ENCODE measurements around the gene VEGFA. TPM values are rescaled to one million over a fixed set of nuclear protein-coding genes. Genes with fewer than 3 reads are reported as not detected.

Gene VEGFA
- polyA plus RNA-seq, 2 of the 4 experiments (the other 2 are of a cell fraction): 35.8 to 83.7 TPM

GRCh38 chr6:43778131-43778855, 8.3 kb downstream of the VEGFA start:
- no peak overlapping the region for H3K27ac ChIP-seq
- FAIRE-seq (no peak), DNase-seq (ENCODE audit: low read depth in 1 of 2, low spot score in 1 of 2) (no peak), ATAC-seq (no peak)
- CTCF ChIA-PET: interaction anchor here (0.9 to 8.4 kb wide), 5 partner anchors 8 to 314 kb away, joined by 3 to 115 read pairs (median 3); partner anchors contain the start of gene VEGFA
- no peaks in the 10 kb centered on the region for H3K9me3 ChIP-seq
- no peak overlapping the region for H3K4me2 ChIP-seq
- H3K4me1 ChIP-seq: peaks cover 30% of the 10 kb centered on the region
- H3K4me3 ChIP-seq: no peak overlapping the region
- POLR2A ChIA-PET: no interaction called here
- TF ChIP-seq KDM1A (IDR thresholded peaks at IDR 0.05; ENCODE audit: low read depth) (0 out of 2 replicates have a peak, but pooled peaks have one; percentile 52), RARB (CRISPR knock-in tag; IDR thresholded peaks at IDR 0.05) (no peak)
- WGBS (ENCODE audit: missing lambda C conversion rate): 89% methylated on average over 4 of the region's 4 CpGs

GRCh38 chr6:43778976-43779851, 9.2 kb downstream of the VEGFA start:
- Histone ChIP-seq H3K4me1 (peaks cover 21% of the 10 kb centered on the region), H3K4me3 (no peak overlapping the region), H3K9me3 (no peaks in the 10 kb centered on the region), H3K27ac (no peak overlapping the region), H3K4me2 (no peak overlapping the region)
- ChIA-PET POLR2A (no interaction called here), CTCF (interaction anchor here (0.9 to 8.4 kb wide), 2 partner anchors 287 to 298 kb away, joined by 3 to 115 read pairs; no protein-coding TSS in a partner anchor)
- FAIRE-seq (no peak), ATAC-seq (no peak), DNase-seq (ENCODE audit: low read depth in 1 of 2, low spot score in 1 of 2) (no peak)
- WGBS (ENCODE audit: missing lambda C conversion rate): 92% methylated on average over 10 of the region's 12 CpGs
- TF ChIP-seq KDM1A (IDR thresholded peaks at IDR 0.05; ENCODE audit: low read depth): no peak
- TF ChIP-seq HOXB5 (CRISPR knock-in tag; IDR thresholded peaks at IDR 0.05): no peak
- no peak for TF ChIP-seq USF2 (IDR thresholded peaks at IDR 0.05)
- no peak for TF ChIP-seq ESRRA (IDR thresholded peaks at IDR 0.05; ENCODE audit: borderline replicate concordance, low read length)
- no peak for TF ChIP-seq HEYL (CRISPR knock-in tag; IDR thresholded peaks at IDR 0.05)
- TF ChIP-seq PBX3 (IDR thresholded peaks at IDR 0.05): no peak
- TF ChIP-seq HMGXB4 (CRISPR knock-in tag; IDR thresholded peaks at IDR 0.05; ENCODE audit: borderline replicate concordance): no peak
- TF ChIP-seq POLR2A (IDR thresholded peaks at IDR 0.05; ENCODE audit: low read length): no peak
- TF ChIP-seq EP300 (IDR thresholded peaks at IDR 0.05): no peak
- TF ChIP-seq ZNF302 (CRISPR knock-in tag; IDR thresholded peaks at IDR 0.05): no peak
- TF ChIP-seq RAD21 (conservative IDR thresholded peaks at IDR 0.05 in 1 of 2, IDR thresholded peaks at IDR 0.05 in 1 of 2): no peak
- no peak for TF ChIP-seq GATA3 (IDR thresholded peaks at IDR 0.05; ENCODE audit: borderline replicate concordance)
- no peak for TF ChIP-seq NPAS2 (CRISPR knock-in tag; IDR thresholded peaks at IDR 0.05; ENCODE audit: borderline replicate concordance)
- TF ChIP-seq CBX8 (IDR thresholded peaks at IDR 0.05): no peak
- TF ChIP-seq ZFP36 (IDR thresholded peaks at IDR 0.05; ENCODE audit: borderline replicate concordance, partially characterized antibody): no peak
- TF ChIP-seq TP53 (CRISPR knock-in tag; IDR thresholded peaks at IDR 0.05): no peak

GRCh38 chr6:43779852-43780236, 9.8 kb downstream of the VEGFA start:
- CTCF ChIA-PET: interaction anchor here (8.4 kb wide), 1 partner anchor 297 kb away, joined by 115 read pairs; no protein-coding TSS in a partner anchor
- DNase-seq (ENCODE audit: low read depth in 1 of 2, low spot score in 1 of 2) (no peak), ATAC-seq (no peak), FAIRE-seq (no peak)
- H3K4me3 ChIP-seq: no peak overlapping the region
- no peak for TF ChIP-seq E2F6 (IDR thresholded peaks at IDR 0.05; ENCODE audit: borderline replicate concordance, low read depth)
- TF ChIP-seq POLR2AphosphoS2 (conservative IDR thresholded peaks at IDR 0.05; ENCODE audit: low read length): no peak
- TF ChIP-seq KDM5A (IDR thresholded peaks at IDR 0.05): no peak
- no peak for TF ChIP-seq RFX5 (IDR thresholded peaks at IDR 0.05)
- no peak overlapping the region for H3K4me2 ChIP-seq
- no peaks in the 10 kb centered on the region for H3K9me3 ChIP-seq
- peaks cover 15% of the 10 kb centered on the region for H3K4me1 ChIP-seq
- WGBS (ENCODE audit: missing lambda C conversion rate): 88% methylated on average over 7 of the region's 8 CpGs
- H3K27ac ChIP-seq: no peak overlapping the region
- POLR2A ChIA-PET: no interaction called here

Data from A549 (cell line).